GM12891 (cell line): Measurements from ENCODE around the gene FHIT.
"Not testable (repeated sequence)": the region's sequence is repeated elsewhere in the genome, so short reads cannot be mapped to it uniquely, and the experiment has no call there.

Experiments used
- DNase-seq: peaks from one replicate; pipeline ENCODE4 v3.0.0; 2011; ENCODE audit warnings: low spot score; ENCODE audit not compliant: insufficient read length
- FAIRE-seq: peaks from 2 replicates; lab custom pipeline; 2011; peaks lifted over from hg19 to GRCh38; lab: Jason Lieb, UNC
- PAX5 ChIP-seq: IDR thresholded peaks from 2 replicates; pipeline ENCODE4 v1.6.1; 2011; ENCODE audit warnings: low read length, moderate library complexity, mild to moderate bottlenecking; ENCODE audit not compliant: insufficient read depth, severe bottlenecking
- POLR2A ChIP-seq: IDR thresholded peaks from 2 replicates; pipeline ENCODE4 v1.6.1; 2011; ENCODE audit warnings: low read depth, low read length, control low read depth
- POLR2AphosphoS5 ChIP-seq: IDR thresholded peaks from 2 replicates; pipeline ENCODE4 v1.6.1; 2011; ENCODE audit warnings: low read depth, low read length, control low read depth
- POU2F2 ChIP-seq: IDR thresholded peaks from 2 replicates; pipeline ENCODE4 v1.6.1; 2011; ENCODE audit warnings: low read depth, mild to moderate bottlenecking, control low read depth, low read length, moderate library complexity
- SPI1 ChIP-seq: IDR thresholded peaks from 2 replicates; pipeline ENCODE4 v1.6.1; 2011; ENCODE audit warnings: low read depth, low read length, control low read depth
- TAF1 ChIP-seq: IDR thresholded peaks from 2 replicates; pipeline ENCODE4 v1.6.1; 2011; ENCODE audit warnings: low read depth, low read length, control low read depth

The FHIT gene

DNA sequence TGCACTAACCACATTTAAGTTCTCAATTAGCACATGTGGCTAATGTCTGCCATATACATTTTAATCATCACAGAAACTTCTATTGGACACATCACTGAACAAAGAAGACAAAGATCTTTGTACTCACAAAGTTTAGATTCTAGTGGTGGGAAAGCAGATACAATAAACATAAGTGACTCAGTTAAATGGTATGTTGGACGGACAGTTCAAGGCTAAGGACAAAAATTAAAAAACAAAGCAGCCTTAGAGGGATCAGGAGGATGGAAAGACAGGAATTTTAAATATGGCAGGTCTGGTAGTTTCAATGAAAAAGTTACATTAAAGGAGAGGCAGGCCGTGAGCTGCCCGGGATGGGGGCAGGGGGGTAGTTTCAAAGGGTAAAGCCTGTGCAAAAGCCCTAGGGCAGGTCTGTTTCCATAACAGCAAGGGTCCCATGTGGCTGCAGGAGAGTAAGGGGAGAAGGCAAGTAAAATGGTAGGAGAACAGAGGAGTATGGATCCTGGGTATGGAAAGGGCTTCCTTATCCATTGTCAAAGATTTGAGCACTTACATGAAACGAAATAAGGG, 220.7 kb downstream of the FHIT start:
- FAIRE-seq (no peak), DNase-seq (no peak)
- TF ChIP-seq POLR2AphosphoS5 (no peak), POLR2A (no peak), POU2F2 (no peak), TAF1 (no peak), PAX5 (no peak), SPI1 (no peak)

DNA sequence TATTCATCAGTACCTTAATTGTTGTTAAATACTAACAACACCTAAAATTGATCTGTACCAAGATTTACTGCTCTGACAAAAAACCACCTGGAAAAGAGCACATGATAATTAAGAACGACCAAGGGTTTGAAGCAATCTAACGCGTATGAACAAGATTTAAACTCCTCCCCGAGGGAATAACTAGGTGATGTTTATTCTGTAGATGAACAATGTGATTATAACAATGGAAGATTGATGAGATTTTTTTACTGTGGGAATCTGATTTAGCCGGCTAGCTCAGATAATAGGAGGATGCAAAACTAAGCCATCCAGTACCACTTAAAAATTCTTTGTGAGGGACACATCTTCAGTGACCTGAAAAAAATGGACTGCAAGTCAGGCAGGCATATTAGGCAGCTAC, 222.1 kb downstream of the FHIT start:
- no peak for FAIRE-seq
- no peak for DNase-seq
- no peak for TF ChIP-seq PAX5
- no peak for TF ChIP-seq POU2F2
- TF ChIP-seq POLR2AphosphoS5: no peak
- no peak for TF ChIP-seq POLR2A
- TF ChIP-seq TAF1: no peak
- TF ChIP-seq SPI1: no peak

DNA sequence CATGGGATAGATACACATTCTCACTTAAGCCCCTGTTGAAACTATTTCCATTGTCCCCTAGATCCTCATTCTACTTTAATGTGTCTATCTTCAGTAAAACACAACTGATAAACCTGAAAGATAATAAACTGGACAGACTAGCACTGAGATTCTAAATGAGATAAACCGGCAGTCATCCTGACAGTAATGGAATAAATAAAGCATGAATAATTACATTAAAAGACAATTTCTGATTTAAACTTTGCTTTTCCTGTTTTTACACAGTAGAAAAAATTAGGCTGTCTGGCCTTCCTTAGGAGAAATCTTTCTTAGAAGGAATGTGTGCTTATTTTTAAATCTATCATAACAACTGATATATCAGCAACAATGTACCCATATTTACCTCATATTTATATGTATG, 232.4 kb downstream of the FHIT start:
- FAIRE-seq (no peak), DNase-seq (no peak)
- TF ChIP-seq PAX5 (no peak), SPI1 (no peak), TAF1 (no peak), POLR2AphosphoS5 (no peak), POLR2A (no peak), POU2F2 (no peak)

DNA sequence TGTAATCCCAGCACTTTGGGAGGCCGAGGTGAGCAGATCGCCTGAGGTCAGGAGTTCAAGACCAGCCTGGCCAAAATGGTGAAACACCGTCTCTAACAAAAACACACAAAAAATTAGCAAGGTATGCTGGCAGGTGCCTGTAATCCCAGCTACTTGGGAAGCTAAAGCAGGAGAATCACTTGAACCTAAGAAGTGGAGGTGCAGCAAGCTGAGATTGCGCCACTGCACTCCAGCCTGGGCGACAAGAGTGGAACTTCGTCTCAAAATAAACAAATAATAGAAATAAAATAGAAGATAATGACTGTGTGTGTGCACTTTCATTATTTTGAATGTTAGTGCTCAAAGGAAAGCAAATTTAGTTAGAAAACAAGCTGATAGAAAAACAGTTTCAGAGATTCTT, 234.2 kb downstream of the FHIT start:
- not testable (repeated sequence) for FAIRE-seq, DNase-seq

DNA sequence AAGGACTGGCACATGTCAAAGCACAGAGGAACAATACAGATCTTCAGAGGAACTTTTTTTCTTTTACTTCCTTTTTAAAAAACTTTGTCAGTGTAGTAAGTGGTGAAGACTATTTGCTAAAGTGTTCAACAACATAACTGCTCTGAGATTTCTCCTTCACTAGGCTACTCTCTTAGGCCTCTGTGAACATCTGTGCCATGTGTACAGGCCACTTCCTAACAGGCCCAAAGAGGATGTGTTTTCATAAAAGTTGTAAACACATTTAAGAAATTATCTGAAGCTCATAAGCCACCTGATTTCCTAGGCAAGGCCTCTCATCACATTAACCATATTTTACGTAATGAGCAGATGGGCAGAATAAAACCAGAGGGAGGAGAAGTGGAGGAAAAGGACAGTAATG, 235.4 kb downstream of the FHIT start:
- TF ChIP-seq POLR2AphosphoS5: no peak
- no peak for TF ChIP-seq SPI1
- TF ChIP-seq POU2F2: no peak
- no peak for TF ChIP-seq PAX5
- no peak for TF ChIP-seq POLR2A
- TF ChIP-seq TAF1: no peak
- FAIRE-seq (no peak), DNase-seq (no peak)

DNA sequence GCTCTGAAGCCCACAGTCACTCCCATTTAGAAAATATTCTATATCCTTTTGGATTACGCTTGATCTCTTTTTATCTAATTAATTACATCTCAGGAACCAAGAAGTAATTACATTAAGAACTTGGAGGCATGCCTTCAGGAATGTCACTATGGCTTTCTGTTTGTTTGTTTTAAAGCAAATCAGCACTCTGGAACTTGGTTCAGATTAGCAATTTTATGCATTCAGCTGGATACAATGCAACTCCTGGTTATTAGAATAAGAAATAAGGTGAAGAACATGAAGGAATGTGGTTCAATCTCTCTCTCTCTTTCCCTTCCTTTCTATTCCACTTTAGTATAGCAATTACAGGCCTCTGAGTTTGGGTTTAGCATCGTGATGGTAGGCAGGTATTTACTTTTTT, 235.8 kb downstream of the FHIT start:
- DNase-seq: no peak
- TF ChIP-seq POLR2AphosphoS5: no peak
- TF ChIP-seq PAX5: no peak
- TF ChIP-seq POLR2A: no peak
- no peak for TF ChIP-seq TAF1
- no peak for TF ChIP-seq POU2F2
- no peak for TF ChIP-seq SPI1
- FAIRE-seq: no peak

DNA sequence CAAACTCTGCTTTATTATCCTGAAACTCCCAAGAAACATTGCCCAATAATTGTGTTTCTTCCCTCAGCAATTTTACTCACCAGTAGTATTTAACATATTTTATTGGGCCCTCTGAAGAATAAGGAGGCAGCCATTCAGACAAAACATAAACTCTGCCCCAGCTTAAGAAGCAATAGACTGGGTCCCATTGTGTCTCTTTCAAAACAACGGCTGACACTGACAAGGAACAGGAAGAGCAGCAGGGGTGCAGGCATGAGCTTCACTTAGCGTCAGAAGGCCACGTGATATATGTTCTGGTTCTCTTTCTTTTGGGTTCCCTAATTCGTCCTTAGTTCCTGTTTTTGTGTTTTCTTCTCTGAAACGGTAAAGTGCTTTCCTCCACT, 242.3 kb downstream of the FHIT start:
- TF ChIP-seq PAX5 (no peak), SPI1 (no peak), POLR2AphosphoS5 (no peak), POLR2A (no peak), POU2F2 (no peak), TAF1 (no peak)
- DNase-seq (no peak), FAIRE-seq (no peak)

DNA sequence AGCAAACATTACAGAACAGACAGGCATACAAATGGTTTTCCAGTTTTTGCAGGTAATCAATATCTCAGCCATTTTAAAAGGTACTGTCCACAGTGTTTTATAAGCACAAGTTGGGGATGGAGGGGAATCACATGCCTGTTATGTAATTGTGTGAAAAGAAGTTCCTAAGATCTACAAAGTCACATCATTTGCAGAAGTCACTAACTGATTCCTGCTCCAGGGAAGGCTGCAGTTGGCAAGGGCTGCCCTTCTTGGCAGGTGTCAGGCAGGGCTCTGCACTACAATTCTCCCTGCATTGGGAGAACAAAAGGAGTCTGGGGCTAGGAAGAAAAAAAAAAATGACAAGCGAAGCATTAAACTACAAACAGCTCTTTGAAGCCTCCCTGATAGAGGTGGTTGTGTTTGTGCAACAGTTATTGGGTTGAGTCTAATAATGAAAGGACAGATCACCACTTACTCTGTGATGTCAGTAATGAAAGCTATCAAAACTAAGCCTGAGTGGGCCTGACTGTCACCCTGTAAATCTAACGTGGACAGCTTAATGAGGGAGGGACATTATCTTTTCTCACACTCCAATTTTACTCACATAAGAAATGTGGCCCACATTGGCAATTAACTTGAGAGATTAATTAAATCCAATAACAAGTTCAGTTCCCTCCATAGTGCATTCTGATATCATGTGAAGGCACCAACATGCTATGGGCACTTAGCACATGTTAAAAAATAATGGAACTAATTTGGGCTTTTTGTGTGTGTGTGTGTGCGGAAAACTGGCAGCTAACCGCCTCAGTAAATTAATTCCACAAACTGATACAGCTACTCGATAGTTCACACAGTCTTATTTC, 242.9 kb downstream of the FHIT start:
- TF ChIP-seq POLR2AphosphoS5 (no peak), TAF1 (no peak), POLR2A (no peak), PAX5 (no peak), SPI1 (no peak), POU2F2 (no peak)
- DNase-seq (no peak), FAIRE-seq (no peak)

DNA sequence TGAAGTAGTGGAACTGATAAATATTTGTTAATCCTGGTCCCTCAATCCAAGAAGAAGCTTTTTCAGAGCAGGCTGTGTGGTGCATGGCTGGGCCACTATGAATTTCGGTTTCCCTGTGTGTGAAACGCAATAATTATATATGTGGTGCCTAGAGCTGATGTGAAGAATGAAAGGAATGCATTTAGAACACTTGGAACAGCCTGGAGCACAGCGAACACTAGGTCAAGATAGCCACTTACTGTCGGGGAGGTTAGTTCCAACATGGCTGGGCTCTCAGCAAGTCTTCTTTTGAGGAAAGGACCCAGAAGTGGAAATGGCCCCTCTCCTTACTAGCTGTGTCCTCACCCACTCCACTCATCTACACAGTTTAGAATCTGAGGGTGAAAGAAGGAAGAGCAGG, 245.7 kb downstream of the FHIT start:
- TF ChIP-seq POU2F2 (no peak), POLR2AphosphoS5 (no peak), PAX5 (no peak), TAF1 (no peak), POLR2A (no peak), SPI1 (no peak)
- FAIRE-seq (no peak), DNase-seq (no peak)

DNA sequence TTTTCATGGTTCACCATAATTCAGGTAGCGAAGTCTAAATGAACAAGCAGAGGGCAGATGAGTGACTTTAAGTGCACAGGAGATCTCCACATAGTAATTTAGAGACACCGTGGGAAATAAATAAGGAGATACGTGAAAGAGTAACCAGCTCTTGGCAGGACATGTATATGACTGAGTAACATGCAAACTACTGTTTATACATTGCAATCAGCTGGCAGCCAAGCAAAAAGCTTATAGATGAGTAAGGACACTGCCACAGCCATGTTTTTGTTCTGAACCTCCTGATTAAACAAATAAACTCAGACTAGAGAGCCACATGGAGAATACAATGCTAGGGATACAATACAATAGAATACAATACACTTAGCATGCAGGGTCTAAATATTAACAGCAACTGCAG, 252.4 kb downstream of the FHIT start:
- no peak for FAIRE-seq
- no peak for TF ChIP-seq POLR2A
- TF ChIP-seq SPI1: no peak
- no peak for TF ChIP-seq POLR2AphosphoS5
- TF ChIP-seq TAF1: no peak
- no peak for TF ChIP-seq PAX5
- TF ChIP-seq POU2F2: no peak
- DNase-seq: no peak
